ENCODE data around the gene SLC35E1.

GRCh38 chr19:16532440-16533234 is 39.6 kb downstream of the SLC35E1 start:
- no peak for TF ChIP-seq CTCF (IDR thresholded peaks at IDR 0.05)
- no peak for TF ChIP-seq EP300 (IDR thresholded peaks at IDR 0.05; ENCODE audit: low read depth)

All from transverse colon (tissue), 3 donors.